Esophagus (tissue), 2 donors: Measurements from ENCODE around the gene BTBD9. TPM values are rescaled to one million over a fixed set of nuclear protein-coding genes. Genes with fewer than 3 reads are reported as not detected.
A peak's percentile ranks its signal among the peaks of the same experiment; 100 is the strongest.
"Not testable (repeated sequence)": the region's sequence is repeated elsewhere in the genome, so short reads cannot be mapped to it uniquely, and the experiment has no call there.

Source experiments
- H3K27ac ChIP-seq, 2 donors: one replicate each; pipeline ENCODE4 v1.5.1; 2013; ENCODE audit warnings: low read depth in 2 of 2, mild to moderate bottlenecking in 2 of 2, inconsistent platforms in 1 of 2, low read length in 1 of 2, moderate library complexity in 1 of 2
- H3K27me3 ChIP-seq, 2 donors: one replicate each; pipeline ENCODE4 v1.6.1; 2013; ENCODE audit warnings: low read length in 2 of 2, control low read depth in 1 of 2, mild to moderate bottlenecking in 1 of 2; ENCODE audit not compliant: insufficient read depth in 2 of 2, control insufficient read depth in 1 of 2
- H3K36me3 ChIP-seq, 2 donors: one replicate each; pipeline ENCODE4 v1.6.1; 2013; ENCODE audit warnings: low read length in 1 of 2; ENCODE audit not compliant: control insufficient read depth in 2 of 2, insufficient read depth in 2 of 2
- H3K4me1 ChIP-seq, 2 donors: one replicate each; pipeline ENCODE4 v1.6.1; 2013; ENCODE audit warnings: low read length in 1 of 2; ENCODE audit not compliant: control insufficient read depth in 2 of 2, insufficient read depth in 2 of 2
- H3K4me3 ChIP-seq, 2 donors: one replicate each; pipeline ENCODE4 v1.5.1; 2013; ENCODE audit warnings: low read length in 2 of 2, mild to moderate bottlenecking in 2 of 2, low read depth in 1 of 2, moderate library complexity in 1 of 2
- H3K9me3 ChIP-seq, 2 donors: one replicate each; pipeline ENCODE4 v1.6.1; 2013; ENCODE audit warnings: mild to moderate bottlenecking in 2 of 2, low read depth in 1 of 2, low read length in 1 of 2, moderate library complexity in 1 of 2; ENCODE audit not compliant: control insufficient read depth in 2 of 2, insufficient read depth in 1 of 2
- WGBS, 2 donors: extraction: QIAGEN DNeasy Blood & Tissue Kit; methylation state at CpG; one replicate each; pipeline ENCODE4 v1.1.7; 2013; 5-methylcytosine and 5-hydroxymethylcytosine counted together
- polyA plus RNA-seq, 2 donors: library from polyadenylated mRNA; stranded (reverse); fragments of 200-250 nt; gene quantifications; one replicate each; pipeline ENCODE4 v1.2.3, GENCODE V29; 2013
- donor health status: healthy with polysubstance abuse.
- donor health status: Bipolar disorder and iron deficiency.

BTBD9 gene
- polyA plus RNA-seq, 2 donors, result 3.2 to 3.8 TPM

DNA sequence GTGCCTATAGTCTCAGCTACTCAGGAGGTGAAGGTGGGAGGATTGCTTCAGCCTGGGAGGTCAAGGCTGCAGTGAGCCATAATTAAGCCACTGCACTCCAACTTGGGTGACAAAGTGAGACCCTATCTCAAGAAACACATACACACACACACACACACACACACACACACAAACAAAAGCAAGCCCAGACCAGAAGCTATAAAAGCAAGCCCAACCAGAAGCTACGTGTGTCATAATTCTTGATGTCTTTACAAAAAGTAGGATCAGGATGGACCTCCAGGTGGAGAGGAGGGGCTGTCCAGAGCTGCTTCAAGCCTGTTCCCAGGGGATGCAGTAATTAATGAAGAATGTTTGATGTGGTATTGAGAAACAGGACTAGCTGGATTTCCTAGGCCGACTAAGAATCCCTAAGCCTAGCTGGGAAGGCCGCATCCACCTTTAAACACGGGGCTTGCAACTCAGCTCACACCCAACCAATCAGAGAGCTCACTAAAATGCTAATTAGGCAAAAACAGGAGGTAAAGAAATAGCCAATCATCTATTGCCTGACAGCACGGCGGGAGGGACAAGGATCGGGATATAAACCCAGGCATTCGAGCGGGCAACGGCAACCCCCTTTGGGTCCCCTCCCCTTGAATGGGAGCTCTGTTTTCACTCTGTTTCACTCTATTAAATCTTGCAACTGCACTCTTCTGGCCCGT is 213.8 kb downstream of the BTBD9 start:
- H3K27me3 ChIP-seq, H3K4me3 ChIP-seq, H3K4me1 ChIP-seq, H3K27ac ChIP-seq, H3K36me3 ChIP-seq, H3K9me3 ChIP-seq: not testable (repeated sequence)
- WGBS, 2 donors, result 85 to 90% methylated on average over 11 of the region's 11 CpGs

DNA sequence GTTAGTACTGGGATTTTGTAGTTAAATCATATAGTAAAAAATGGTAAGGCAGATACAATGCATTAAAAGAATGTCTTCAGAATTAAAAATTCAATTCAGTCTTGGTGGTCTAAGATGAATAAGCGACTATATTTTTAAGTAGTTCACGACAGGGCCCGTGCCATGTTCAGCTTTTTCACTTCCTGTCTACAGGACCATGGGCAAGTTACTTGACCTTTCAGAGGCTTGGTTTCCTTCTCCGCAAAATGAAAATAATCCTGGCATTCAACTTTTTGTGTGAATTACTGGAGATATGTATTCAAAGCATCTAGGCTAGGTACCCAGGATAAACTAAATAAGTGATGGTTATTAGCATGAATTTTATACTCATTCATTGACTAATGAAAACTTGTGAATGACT is 216.0 kb downstream of the BTBD9 start:
- Histone ChIP-seq H3K4me1 (no peaks in the 10 kb centered on the region), H3K4me3 (no peak overlapping the region), H3K27ac (no peak overlapping the region), H3K36me3 (no peaks in the 10 kb centered on the region), H3K9me3 (no peaks in the 10 kb centered on the region), H3K27me3 (no peaks in the 10 kb centered on the region)
- 84 to 85% methylated on average over 4 of the region's 4 CpGs for WGBS, 2 donors

DNA sequence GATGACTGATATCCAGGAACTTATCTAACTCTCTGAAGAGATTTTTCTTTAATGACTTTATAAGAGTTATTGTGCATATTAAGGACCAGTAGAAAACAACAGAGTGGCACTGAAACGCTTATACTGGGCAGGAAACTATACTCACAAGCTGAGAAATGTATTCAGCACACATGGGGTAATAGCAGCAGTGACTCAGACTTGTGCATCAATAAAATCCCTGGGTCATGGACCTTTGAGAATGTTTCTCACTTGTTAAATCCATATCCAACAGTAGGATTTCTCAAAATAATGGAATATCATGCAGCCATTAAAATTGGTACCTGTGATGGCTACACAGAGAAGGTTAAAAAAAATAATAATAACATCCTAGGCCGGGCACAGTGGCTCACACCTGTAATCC is 219.5 kb downstream of the BTBD9 start:
- Histone ChIP-seq H3K4me1 (no peaks in the 10 kb centered on the region), H3K27ac (no peak overlapping the region), H3K4me3 (no peak overlapping the region), H3K27me3 (no peaks in the 10 kb centered on the region), H3K9me3 (no peaks in the 10 kb centered on the region), H3K36me3 (no peaks in the 10 kb centered on the region)
- 92 to 95% methylated on average over 2 of the region's 2 CpGs for WGBS, 2 donors

DNA sequence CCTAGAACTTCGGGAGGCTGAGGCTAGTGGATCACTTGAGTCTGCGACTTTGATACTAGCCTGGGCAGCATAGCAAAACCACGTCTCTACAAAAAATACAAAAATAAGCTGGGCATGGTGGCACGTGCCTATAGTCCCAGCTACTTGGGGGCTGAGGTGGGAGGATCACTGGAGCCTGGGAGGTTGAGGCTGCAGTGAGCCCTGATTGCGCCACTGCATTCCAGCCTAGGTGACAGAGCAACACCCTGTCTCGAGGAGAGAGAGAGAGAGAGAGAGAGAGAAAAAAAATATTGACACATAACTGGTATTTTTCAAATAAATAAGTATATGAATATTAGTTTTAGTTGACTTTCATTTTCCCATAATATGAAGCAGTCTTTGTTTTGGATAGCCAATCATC is 222.2 kb downstream of the BTBD9 start:
- Histone ChIP-seq H3K27me3 (no peaks in the 10 kb centered on the region), H3K27ac (no peak overlapping the region), H3K9me3 (no peaks in the 10 kb centered on the region), H3K4me3 (no peak overlapping the region), H3K36me3 (no peaks in the 10 kb centered on the region), H3K4me1 (no peaks in the 10 kb centered on the region)
- WGBS, 2 donors, result 87 to 94% methylated on average over 6 of the region's 6 CpGs

DNA sequence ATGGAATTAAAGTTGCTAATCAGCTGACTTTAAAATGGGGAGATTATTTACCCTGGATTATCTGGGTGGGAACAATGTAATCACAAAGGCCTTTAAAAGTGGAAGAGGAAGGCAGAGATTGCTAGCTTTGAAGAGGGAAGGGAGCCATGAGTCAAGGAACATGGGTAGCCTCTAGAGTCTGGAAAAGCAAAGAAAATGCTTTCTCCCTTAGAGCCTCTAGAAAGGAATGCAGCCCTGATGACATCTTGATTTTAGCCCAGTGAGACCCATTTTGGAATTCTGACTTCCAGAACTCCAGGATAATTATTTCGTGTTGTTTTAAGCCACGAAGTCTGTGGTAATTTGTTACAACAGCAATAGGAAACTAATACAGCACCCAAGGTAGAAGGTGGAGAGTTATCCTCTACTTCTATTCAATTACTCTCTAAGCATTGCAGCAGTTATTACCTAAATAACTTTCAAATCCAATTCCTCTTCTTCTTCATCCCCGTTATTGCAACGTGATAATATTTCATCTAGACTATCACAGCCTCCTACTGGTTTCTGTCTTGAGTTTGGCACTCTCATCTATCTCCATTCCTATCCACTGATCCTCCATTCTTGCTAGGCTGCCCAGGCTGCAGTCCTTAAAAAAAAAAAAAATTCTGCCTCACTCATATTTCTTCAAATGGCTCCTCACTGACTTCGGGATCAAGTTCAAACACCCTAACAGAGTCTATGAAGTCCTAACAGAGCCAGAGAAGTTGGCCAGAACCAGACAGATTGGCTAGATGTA is 224.3 kb downstream of the BTBD9 start:
- WGBS, 2 donors, result 90 to 91% methylated on average over 5 of the region's 5 CpGs
- H3K4me3 ChIP-seq, result no peak overlapping the region
- H3K27me3 ChIP-seq, result no peaks in the 10 kb centered on the region
- H3K27ac ChIP-seq, result no peak overlapping the region
- no peaks in the 10 kb centered on the region for H3K9me3 ChIP-seq
- H3K4me1 ChIP-seq, result no peaks in the 10 kb centered on the region
- H3K36me3 ChIP-seq, result no peaks in the 10 kb centered on the region

DNA sequence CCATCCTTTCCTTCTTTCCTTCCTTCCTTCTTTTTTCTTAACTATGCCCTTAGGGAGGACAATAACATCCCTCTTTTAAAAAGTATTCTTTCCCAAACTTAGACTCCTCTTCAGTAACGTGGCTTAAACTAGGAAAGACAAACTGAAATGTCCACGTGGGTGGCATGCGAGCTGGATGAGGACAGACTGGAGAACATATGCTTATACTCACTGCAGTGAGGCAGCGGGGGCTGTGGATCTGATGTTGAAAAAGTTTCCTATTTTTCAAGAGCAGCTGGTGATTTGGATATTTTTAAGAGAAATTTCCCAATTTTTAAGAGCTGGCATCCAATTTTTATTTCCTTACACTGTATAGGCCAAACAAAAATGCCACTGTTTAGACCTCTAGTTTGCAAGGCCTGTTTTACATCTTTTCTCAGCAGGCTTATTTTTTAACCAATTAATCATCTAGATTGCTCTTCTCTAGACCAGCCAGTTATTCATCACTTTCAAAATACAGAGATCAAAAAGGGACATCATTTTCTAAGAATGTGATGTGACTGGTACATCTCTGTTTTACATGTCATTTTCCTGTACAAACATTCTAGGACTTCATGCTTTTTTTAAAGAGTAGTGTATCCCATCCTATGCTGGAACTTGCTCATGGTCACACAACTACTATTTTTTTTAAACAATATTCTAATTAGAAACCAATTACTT is 226.5 kb downstream of the BTBD9 start:
- 65 to 86% methylated on average over 4 of the region's 4 CpGs for WGBS, 2 donors
- H3K27ac ChIP-seq, result no peak overlapping the region

DNA sequence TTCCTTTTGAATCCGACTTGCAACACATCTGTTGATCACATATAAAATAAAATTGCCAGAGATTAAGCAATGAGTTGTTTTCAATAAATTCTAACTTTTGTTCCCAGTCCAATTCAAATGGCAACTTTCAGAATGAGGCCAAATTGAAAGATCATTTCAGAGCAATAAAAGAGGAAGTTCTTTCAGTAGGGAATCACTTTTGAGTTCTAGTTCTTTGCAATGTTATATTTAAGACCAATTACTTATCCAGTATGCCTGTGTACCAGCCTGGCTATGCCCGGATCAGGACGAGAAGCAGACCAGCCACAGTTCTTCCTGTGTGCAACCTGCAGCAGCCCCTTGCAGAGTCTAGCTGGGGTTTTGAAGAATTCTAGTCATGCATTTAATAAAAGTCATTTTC is 232.5 kb downstream of the BTBD9 start:
- Histone ChIP-seq H3K36me3 (no peaks in the 10 kb centered on the region), H3K9me3 (no peaks in the 10 kb centered on the region), H3K27ac (no peak overlapping the region), H3K4me3 (no peak overlapping the region), H3K4me1 (peaks cover 0 to 2% of the 10 kb centered on the region in 2 donors), H3K27me3 (no peaks in the 10 kb centered on the region)
- WGBS, 2 donors, result 68 to 76% methylated on average over 3 of the region's 3 CpGs

More for the DNA sequence above, 226.5 kb downstream of the BTBD9 start:
- no peaks in the 10 kb centered on the region for H3K4me1 ChIP-seq
- no peaks in the 10 kb centered on the region for H3K36me3 ChIP-seq
- H3K9me3 ChIP-seq, result no peaks in the 10 kb centered on the region
- H3K27me3 ChIP-seq, result no peaks in the 10 kb centered on the region
- H3K4me3 ChIP-seq, result no peak overlapping the region

DNA sequence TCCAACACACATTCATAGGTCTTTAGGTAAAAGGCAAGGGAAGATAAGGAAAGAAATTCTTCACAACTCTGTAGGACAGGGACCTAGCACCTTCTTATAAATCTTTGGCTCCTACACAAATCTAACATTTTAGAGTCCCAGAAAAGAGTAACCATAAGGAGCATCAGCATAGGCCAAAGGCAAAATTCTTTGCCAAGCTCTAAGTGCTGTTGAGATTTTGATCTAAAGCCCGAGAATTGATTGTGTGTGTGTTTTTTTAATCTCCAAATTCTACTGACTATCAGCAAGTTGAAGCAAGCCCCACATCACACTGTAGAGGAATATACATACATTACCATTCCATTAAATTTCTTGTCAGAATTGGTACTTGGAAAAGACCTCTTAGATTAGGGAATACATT is 233.6 kb downstream of the BTBD9 start:
- Histone ChIP-seq H3K4me3 (no peak overlapping the region), H3K4me1 (peaks cover 0 to 2% of the 10 kb centered on the region in 2 donors), H3K36me3 (no peaks in the 10 kb centered on the region), H3K9me3 (no peaks in the 10 kb centered on the region), H3K27ac (no peak overlapping the region), H3K27me3 (no peaks in the 10 kb centered on the region)
- WGBS, 2 donors, result 55 to 67% methylated on average over 1 of the region's 1 CpG

DNA sequence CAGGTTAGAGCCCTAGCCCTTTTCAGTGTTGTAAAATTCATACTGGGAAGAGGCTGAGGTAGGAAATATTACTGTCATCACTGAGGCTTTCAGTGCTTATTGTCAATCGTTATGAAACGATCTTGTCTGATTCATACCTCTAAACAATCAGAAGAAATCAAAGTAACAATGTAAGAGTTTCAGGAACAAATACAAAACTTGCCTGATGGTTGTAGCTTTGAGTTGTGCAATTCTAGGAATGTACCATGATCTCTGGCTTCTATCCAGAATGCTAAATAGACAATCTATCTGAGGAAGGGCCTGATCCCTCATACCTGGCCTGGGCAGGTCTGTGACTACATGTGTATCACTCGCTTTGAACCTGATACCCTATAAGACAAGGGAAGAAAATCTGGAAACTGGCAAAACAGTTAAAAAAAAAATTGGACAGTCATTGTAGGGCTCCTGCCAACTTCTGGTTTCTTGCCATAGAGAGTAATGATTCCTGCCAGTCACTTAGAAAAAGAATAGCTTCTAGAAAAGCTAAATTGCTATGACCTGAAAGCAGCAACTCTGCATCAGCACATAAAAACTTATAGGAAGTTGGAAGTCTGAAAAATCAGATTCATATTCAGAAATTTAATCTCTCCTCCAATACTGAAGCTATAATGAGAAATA is 234.7 kb downstream of the BTBD9 start:
- Histone ChIP-seq H3K4me3 (no peak overlapping the region), H3K27ac (peak overlapping the region in 1 of 2 donors; percentile 6), H3K4me1 (peaks cover 0 to 2% of the 10 kb centered on the region in 2 donors), H3K27me3 (no peaks in the 10 kb centered on the region), H3K36me3 (no peaks in the 10 kb centered on the region), H3K9me3 (no peaks in the 10 kb centered on the region)
- 31 to 43% methylated on average over 3 of the region's 3 CpGs for WGBS, 2 donors
